Endometrial microvascular endothelial cells (primary cell): Measurements from ENCODE around the gene YPEL2. TPM values are rescaled to one million over a fixed set of nuclear protein-coding genes. Genes with fewer than 3 reads are reported as not detected.
"Not testable (repeated sequence)": the region's sequence is repeated elsewhere in the genome, so short reads cannot be mapped to it uniquely, and the experiment has no call there.

Experiments used
- in situ Hi-C: cut with HindIII; loops from 2 replicates; pipeline ENCODE4 v1.10.0; 2017; ENCODE audit warnings: low sequenced_read_pairs, low pct_unique_long_range_greater_than_20kb; ENCODE audit errors: inconsistent ontology term
- total RNA-seq: library from RNA; depleted of rRNA; stranded (reverse); fragments of >200 nt; gene quantifications from one replicate; pipeline ENCODE4 v1.2.3, GENCODE V29; 2015; ENCODE audit errors: inconsistent ontology term

YPEL2 gene
- 15.0 TPM for total RNA-seq

DNA sequence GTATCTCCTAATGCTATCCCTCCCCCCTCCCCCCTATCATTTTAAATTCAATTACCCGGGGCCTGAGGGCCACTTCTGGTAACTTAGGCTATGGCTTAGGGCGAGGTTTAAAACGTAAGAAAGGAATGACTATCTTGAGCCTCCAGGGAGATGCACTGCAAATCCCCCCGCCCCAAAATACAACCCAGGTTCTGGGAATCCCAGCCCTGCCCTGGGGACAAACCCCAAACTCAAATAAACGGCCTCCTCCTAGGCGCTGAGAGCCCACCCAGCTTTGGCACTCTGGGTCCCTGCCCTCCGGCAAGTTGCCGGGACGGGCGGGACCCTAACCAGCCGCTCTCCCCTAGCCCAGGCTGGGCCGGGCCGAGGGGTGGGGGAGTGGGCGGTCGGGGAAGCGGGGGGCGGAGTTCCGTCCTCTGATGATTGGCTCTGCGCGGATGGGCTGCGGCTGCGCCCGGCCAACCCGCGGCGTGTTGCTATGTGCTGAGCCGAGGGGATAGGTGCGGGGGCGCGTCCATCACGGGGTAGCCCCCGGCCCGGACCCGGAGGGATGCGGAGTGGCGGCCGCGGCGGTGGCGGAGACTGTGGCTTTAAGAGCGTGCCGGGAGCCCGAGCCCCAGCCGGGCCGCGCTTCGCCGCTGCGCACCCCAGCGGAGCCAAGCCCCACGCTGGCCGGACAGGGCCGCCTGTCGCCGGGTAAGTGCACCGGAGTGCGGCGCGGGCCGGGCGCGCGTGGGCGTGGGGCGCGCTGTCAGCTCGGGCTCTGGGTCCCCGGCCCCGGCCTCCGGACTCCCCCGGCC lies at the start of gene YPEL2:
TSS of gene YPEL2 (plus strand) at position 527 of the 800 bp plus-strand sequence. CDS start 21,755 bp downstream, outside the sequence.
- in situ Hi-C loops, result loop anchor here (5.0 kb wide), 1 partner anchor 96 kb away; no protein-coding TSS in a partner anchor

DNA sequence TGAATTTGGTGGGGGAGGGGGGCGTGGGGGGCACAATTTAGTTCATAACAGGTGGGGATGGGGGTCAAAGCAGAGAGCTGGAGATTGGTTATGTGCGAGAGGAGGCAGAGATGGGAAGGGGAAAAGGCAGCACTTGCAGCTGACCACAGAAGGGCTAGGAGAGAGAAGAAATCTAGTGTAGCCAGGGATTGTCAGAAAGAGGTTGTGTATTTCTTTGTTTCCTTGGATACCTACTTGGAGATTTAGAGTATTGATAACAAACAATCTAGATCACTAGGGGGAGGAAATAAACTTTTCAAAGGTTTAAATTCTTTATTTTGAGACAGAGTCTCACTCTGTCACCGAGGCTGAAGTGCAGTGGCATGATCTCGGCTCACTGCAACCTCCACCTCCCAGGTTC lies 47.1 kb upstream of the YPEL2 start:
- in situ Hi-C loops, result no loop called here

DNA sequence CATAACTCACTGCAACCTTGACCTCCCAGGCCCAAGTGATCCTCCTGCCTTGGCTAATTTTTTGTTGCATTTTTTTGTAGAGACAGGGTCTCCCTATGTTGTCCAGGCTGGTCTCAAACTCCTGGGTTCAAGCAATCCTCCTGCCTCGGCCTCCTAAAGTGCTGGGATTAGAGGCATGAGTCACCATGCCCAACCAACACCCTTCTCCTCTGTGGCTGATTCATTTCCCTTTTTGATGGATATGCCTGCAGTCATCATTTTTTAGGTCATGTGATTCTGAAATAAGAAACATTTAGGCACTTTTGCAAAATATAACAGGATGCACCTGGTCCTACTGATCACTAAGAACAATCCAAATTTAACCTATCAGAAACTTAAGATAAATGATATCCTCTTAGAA lies 44.0 kb upstream of the YPEL2 start:
- in situ Hi-C loops, result no loop called here

- in situ Hi-C loops, result no loop called here
These were observed 43.6 kb upstream of the YPEL2 start for GRCh38 chr17:59287891-59288290.

DNA sequence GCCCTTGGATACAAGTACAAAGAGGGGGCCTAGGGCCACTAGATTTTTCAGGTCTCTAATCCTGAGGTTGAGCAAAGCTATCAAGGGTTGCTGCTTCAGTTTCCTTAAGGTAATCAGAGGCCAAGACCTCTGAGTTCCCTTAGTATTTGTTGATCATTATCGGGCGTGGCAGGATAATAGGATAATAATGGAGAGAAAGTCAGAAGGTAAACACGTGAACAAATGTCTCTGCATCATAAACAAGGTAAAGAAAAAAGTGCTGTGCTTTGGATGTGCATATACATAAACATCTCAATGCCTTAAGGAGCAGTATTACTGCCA lies 41.5 kb upstream of the YPEL2 start:
- in situ Hi-C loops, result no loop called here

GRCh38 chr17:59290302-59290998 lies 41.0 kb upstream of the YPEL2 start:
- in situ Hi-C loops, result not testable (repeated sequence)

DNA sequence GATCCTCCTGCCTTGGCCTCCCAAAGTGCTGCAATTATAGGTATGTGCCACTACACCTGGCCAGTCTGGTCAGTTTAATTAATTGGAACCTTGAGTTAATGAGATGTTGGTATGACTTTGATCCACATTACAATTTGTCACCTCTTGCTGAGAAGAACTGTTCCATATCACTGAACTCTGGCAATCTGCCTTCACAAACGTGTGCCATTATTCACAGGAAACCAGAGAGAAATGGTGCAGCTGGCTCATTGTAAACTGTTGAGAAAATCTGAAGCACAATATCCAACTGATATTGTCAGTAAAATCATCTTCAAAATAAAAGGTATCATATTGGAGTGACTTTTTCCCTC lies 39.3 kb upstream of the YPEL2 start:
- in situ Hi-C loops, result no loop called here

DNA sequence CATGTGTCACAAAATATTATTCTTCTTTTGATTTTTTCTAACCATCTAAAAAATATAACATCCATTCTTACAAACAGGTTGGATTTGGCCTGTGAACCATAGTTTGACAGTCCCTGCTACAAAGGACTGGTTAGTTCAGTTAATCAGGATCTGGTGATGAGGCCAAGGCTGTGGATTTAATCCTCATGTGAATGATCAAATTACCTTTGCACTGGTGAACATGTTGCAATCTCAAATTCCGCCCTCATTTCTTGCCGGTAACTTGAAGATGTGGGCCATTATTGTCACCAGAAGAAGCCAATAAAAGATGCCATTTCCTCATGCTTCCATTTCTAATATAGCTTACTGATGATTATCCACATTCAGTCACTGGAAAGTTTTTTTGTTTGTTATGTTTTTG lies 35.3 kb upstream of the YPEL2 start:
- in situ Hi-C loops, result no loop called here

DNA sequence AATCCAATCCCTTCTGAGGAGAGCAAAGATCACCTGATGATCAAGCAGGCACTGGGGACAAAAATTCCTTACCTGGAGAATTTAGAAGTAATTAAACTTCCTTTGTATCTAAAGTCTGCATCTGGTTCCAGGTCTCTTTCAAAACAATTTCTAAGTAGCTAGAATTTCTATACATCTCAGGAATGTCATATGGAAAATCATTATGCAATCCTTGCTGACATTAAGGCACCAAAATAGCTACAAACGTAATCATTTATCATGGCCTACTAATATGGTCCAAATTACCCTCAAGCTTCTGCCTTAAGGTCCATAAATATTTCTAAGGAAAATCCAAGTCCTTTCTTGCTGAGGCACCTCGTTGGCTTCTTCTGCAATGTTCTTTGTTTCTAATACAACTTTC lies 32.9 kb upstream of the YPEL2 start:
- in situ Hi-C loops, result no loop called here

- in situ Hi-C loops, result no loop called here
These were observed 31.9 kb upstream of the YPEL2 start for GRCh38 chr17:59299400-59300092.

GRCh38 chr17:59300941-59301340 lies 30.5 kb upstream of the YPEL2 start:
- in situ Hi-C loops, result no loop called here

DNA sequence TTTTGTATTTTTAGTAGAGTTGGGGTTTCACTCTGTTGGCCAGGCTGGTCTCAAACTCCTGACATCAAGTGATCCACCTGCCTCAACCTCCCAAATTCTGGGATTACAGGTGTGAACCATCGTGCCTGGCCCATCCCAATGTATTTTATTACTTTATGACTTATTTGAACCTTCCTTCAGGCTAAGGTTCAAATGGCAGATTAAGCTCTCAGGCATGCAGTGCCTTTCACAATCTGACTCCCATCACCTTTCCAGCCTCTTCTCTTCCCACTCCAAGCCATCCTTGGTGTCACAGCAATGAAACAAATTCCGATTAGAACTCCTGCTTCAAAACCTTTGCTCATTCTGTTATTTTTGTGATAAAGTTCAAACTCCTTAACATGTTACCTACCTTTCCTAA lies 26.6 kb upstream of the YPEL2 start:
- in situ Hi-C loops, result no loop called here

- in situ Hi-C loops, result no loop called here
These were observed 21.1 kb upstream of the YPEL2 start for GRCh38 chr17:59310263-59310920.

DNA sequence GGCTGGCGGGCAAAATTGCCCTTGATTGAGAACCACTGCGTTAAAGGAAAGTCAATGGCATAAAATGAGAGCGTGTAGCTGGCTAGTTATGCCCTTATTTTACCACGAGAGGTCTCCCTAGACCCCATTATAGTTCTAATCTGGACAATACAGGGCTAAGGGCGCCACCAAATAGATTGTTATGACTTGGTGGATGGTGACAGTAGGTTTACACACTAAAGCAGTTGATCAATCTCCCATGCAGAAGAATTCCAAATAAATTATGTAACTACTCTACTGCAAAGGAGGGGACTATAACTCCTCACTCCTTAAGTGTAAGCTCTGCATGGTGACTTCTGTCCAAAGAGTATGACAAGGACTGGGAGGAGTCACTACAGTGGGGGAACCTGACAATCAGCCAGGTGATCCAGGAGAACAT lies 20.4 kb upstream of the YPEL2 start:
- in situ Hi-C loops, result no loop called here

DNA sequence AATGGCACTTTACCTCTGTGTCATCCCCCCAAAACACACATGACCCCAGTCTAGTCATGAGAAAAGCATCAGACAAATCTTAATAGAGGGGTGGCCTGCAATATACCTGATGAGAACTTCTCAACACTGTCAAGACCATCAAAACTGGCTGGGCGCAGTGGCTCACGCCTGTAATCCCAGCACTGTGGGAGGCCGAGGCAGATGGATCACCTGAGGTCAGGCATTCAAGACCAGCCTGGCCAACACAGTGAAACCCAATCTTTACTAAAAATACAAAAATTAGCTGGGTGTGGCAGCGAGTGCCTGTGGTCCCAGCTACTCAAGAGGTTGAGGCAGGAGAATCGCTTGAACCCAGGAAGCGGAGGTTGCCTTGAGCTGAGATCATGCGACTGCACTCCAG lies 19.9 kb upstream of the YPEL2 start:
- in situ Hi-C loops, result not testable (repeated sequence)

DNA sequence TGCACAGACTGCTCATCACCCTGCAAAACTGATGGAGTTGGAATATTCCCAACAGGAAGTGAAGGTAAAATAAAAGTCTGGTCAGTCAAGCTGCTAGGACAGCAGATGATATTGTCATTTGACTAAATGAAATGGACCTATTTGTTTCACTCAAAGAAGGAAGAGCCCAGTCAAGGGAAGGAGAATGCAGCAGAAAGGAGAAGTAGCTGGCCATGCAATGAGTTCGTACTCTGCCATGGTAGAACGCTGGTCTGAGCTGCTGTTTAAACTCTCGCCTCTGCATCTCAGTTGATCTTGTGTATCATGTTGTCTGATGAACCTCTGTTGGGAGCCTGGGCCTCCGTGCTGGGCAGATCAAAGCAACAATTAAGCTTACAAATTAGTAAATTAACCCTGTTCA lies 15.6 kb upstream of the YPEL2 start:
- in situ Hi-C loops, result no loop called here

- in situ Hi-C loops, result no loop called here
These were observed 4.1 kb upstream of the YPEL2 start for GRCh38 chr17:59327121-59327980.

GRCh38 chr17:59327981-59328290 lies 3.5 kb upstream of the YPEL2 start:
- in situ Hi-C loops, result no loop called here

GRCh38 chr17:59328601-59329000 lies 2.9 kb upstream of the YPEL2 start:
- in situ Hi-C loops, result no loop called here
